NOMO-1 treated with DMSO at 0.1 percent for 48 hours (cell line): Measurements from ENCODE around the gene IDH1.
A peak's percentile ranks its signal among the peaks of the same experiment; 100 is the strongest.
"Not testable (repeated sequence)": the region's sequence is repeated elsewhere in the genome, so short reads cannot be mapped to it uniquely, and the experiment has no call there.

ENCODE experiments used
- DNase-seq: peaks from one replicate; lab custom pipeline; 2025; ENCODE audit not compliant: unreplicated experiment; lab: John Stamatoyannopoulos, UW

IDH1 gene

GRCh38 chr2:208256849-208257813, 2.3 kb upstream of the IDH1 start:
- DNase-seq: not testable (repeated sequence)

- DNase-seq: no peak
Measured at GRCh38 chr2:208256192-208256782, 1.4 kb upstream of the IDH1 start.

- DNase-seq: no peak
Measured at GRCh38 chr2:208255557-208256106, 761 bp upstream of the IDH1 start.

- peak; percentile 91 for DNase-seq
Measured at GRCh38 chr2:208254118-208254870, 577 bp downstream of the IDH1 start.

- DNase-seq: no peak
Measured at GRCh38 chr2:208253600-208254117, 1.2 kb downstream of the IDH1 start.

GRCh38 chr2:208252716-208253492, 2.0 kb downstream of the IDH1 start:
- peak; percentile 9 for DNase-seq

GRCh38 chr2:208251098-208251497, 3.8 kb downstream of the IDH1 start:
- DNase-seq: no peak

- peak; percentile 66 for DNase-seq
Measured at GRCh38 chr2:208250388-208250787, 4.5 kb downstream of the IDH1 start.

GRCh38 chr2:208249296-208249695, 5.6 kb downstream of the IDH1 start:
- no peak for DNase-seq

GRCh38 chr2:208248601-208249000, 6.3 kb downstream of the IDH1 start:
- DNase-seq: no peak

- no peak for DNase-seq
Measured at GRCh38 chr2:208245746-208246145, 9.1 kb downstream of the IDH1 start.

GRCh38 chr2:208244422-208244821, 10.4 kb downstream of the IDH1 start:
- no peak for DNase-seq

GRCh38 chr2:208240619-208241209, 14.2 kb downstream of the IDH1 start:
- no peak for DNase-seq

GRCh38 chr2:208239770-208240493, 14.9 kb downstream of the IDH1 start:
- DNase-seq: no peak

- DNase-seq: no peak
Measured at GRCh38 chr2:208235860-208236259, 19.0 kb downstream of the IDH1 start.

- no peak for DNase-seq
Measured at GRCh38 chr2:208234786-208235185, 20.1 kb downstream of the IDH1 start.

- DNase-seq: no peak
Measured at GRCh38 chr2:208228476-208228875, 26.4 kb downstream of the IDH1 start.

GRCh38 chr2:208227581-208228232, 27.2 kb downstream of the IDH1 start:
- DNase-seq: no peak

GRCh38 chr2:208224802-208225201, 30.1 kb downstream of the IDH1 start:
- DNase-seq: no peak
